DMS79 treated with DMSO at 0.1 percent for 48 hours (cell line): Measurements from ENCODE around the gene SFRP2.

Experiments
- DNase-seq: peaks from one replicate; lab custom pipeline; 2025; lab: John Stamatoyannopoulos, UW

The SFRP2 gene, protein sequence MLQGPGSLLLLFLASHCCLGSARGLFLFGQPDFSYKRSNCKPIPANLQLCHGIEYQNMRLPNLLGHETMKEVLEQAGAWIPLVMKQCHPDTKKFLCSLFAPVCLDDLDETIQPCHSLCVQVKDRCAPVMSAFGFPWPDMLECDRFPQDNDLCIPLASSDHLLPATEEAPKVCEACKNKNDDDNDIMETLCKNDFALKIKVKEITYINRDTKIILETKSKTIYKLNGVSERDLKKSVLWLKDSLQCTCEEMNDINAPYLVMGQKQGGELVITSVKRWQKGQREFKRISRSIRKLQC

GRCh38 chr4:153788413-153789276 lies at the start of gene SFRP2:
TSS of gene SFRP2 (minus strand) at chr4:153789083. CDS start at chr4:153788835, 248 bp downstream.
- no peak for DNase-seq

DNA sequence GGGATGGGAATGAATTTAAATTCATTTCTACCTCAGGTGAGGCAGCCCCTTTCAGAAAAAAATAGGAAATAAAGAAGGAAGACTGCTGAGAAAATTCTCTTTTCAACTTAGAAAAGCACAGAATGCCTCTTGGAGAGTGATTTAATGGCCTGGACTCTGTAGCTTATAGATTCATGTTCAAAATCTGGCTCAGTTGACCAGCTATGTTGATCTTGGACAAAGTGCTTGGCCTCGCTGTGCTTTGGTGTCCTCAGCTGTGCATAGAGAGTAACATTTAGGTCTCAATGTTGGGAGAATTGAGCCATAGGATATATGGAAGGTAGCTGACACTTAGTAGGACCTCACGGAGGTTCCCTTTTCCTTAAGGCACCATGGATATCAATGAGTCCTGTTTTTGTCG lies 49.7 kb upstream of the SFRP2 start:
- DNase-seq, result no peak

- DNase-seq, result no peak
These were observed 46.0 kb upstream of the SFRP2 start for GRCh38 chr4:153834901-153835300.

DNA sequence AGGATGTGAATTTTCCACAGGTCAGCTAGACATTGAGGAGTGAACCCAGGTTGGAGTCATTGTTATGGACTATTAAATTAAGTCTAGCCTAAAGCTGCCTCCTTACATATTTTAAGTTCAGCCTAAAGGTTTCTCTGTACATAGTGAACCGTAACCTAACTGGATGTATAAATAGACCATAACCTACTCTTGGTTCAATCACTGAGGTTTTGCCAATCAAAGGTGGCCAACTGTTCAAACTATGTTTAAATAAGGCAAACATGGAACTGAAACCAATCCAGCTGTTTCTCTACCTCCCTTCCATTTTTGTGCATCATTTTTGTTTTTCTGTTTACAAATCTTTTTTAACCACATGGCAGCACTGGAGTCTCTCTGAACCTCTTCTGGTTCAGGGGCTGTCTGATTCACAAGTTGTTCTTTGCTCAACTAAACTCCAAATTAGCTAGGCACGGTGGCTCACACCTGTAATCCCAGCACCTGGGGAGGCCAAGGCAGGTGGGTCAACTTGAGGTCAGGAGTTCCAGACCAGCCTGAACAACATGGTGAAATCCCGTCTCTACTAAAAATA lies 43.9 kb upstream of the SFRP2 start:
- DNase-seq, result no peak

DNA sequence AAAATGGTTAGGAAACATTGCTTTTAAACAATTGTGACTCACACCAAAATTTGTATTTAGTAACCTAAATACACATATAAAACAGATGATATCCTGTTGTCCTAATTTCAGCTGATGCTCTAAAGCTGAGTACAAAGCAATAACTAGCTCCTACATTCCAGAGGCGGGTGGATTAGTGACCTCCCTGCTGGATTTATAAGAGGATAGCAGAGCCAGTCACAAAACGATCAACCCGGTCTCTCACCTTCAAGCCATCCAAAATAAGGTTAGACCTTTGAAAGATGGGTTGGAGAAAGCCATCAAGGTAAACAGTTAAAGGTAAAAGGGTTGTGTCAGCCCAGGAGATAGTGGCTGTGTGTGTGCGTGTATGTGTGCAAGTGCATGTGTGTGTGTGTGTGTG lies 43.2 kb upstream of the SFRP2 start:
- DNase-seq, result no peak

- DNase-seq, result no peak
These were observed 42.4 kb upstream of the SFRP2 start for GRCh38 chr4:153831245-153831644.

GRCh38 chr4:153825691-153826090 lies 36.8 kb upstream of the SFRP2 start:
- no peak for DNase-seq

- DNase-seq, result no peak
These were observed 36.2 kb upstream of the SFRP2 start for GRCh38 chr4:153825126-153825525.

- no peak for DNase-seq
These were observed 35.6 kb upstream of the SFRP2 start for GRCh38 chr4:153824501-153824900.

GRCh38 chr4:153823483-153823882 lies 34.6 kb upstream of the SFRP2 start:
- no peak for DNase-seq

- no peak for DNase-seq
These were observed 33.4 kb upstream of the SFRP2 start for GRCh38 chr4:153822316-153822715.

DNA sequence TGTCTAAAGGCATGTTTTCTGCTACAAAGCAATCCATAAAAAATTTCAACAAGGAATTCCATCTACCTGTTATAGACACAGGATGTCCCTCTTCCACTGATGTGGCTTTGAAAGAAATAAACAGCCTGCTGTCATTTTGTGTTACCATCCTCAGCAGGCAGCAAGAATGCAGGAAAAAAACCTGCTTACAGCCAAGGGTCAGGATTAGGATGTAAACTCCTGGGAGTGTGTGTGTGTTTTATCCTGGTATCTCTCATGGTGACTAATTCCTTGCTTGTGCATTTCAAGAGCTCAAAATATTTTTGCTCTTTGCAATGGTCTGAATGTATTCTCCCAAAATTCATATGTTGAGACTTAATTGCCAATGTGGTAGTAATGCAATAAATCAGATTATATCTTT lies 28.6 kb upstream of the SFRP2 start:
- DNase-seq, result no peak

- no peak for DNase-seq
These were observed 27.7 kb upstream of the SFRP2 start for GRCh38 chr4:153816542-153816941.

- no peak for DNase-seq
These were observed 25.9 kb upstream of the SFRP2 start for GRCh38 chr4:153814789-153815188.

DNA sequence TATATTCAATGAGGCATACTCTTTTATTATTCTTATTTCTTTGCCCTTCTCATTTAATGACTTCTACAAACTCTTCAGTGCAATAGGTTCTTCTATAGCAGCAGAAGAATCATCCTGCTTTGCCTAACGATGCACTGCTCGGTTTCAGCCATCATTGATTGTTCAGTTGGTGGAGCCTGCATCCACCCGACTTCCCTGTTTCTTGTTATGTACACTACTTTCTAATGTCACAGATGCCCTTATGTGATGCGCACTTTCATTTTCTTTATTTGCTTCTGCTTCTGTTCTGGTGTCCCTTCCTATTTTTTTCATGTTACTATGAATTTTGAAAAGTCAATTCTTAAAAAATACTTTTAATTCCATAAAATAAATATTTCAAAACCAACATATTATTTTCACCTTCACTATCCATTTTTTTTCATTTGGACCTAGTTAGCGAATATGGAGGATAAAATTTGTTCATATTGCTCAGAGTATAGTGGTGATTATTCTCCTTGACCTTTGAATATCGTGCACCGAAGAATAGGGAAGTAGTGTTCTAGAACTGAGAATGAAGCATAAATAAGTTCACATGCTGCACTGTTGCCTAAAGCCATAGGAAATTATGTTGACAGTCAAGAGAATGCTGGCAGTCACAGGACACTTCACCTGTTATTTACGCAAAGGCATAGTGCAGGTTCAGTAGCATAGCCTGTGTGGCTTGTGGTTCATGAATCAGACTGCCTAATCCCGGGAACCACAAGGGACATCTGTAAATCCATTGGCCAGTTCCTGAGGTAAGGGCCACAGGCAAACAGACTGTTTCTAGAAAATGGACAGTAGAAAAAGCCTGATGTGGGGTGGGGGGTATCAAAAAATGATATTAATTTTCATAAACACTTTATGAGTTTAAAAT lies 21.3 kb upstream of the SFRP2 start:
- DNase-seq, result no peak

- DNase-seq, result no peak
These were observed 20.4 kb upstream of the SFRP2 start for GRCh38 chr4:153809307-153809706.

DNA sequence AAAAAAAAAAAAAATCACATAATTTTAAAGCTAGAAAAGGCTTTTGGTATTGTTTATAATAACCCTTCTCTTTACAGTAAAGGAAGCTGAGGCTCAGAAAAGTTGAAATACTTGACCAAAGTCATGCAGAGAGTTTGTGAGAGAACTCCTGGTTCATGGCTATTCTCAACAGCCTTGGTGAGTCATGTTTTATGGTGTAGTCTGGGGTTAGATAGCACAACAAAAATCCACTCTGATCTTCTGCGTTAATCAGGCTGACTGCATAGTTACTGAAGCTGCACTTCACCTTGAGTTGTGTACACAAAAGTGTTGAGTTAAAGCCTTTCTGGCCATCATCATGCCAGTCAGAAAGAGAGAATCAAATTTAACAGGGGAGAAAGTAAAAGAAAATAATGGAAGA lies 19.3 kb upstream of the SFRP2 start:
- no peak for DNase-seq

DNA sequence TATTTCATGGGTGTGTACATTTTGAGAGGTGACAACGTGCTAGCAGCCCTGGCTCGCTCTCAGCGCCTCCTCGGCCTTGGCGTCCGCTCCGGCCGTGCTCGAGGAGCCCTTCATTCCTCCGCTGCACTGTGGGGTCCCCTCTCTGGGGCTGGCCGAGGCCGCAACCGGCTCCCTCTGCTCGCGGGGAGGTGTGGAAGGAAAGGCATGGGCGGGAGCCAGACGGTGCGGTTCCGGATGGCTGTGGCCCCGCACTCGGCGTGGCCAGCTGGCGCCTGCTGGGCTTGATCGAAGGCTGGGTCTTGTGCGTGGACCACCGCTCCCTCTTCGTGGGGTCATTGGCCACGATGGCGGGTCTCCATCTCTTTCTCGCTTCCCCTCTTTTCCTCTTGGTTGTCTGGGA lies 17.2 kb upstream of the SFRP2 start:
- no peak for DNase-seq

- no peak for DNase-seq
These were observed 15.8 kb upstream of the SFRP2 start for GRCh38 chr4:153804722-153805121.

- no peak for DNase-seq
These were observed 10.8 kb upstream of the SFRP2 start for GRCh38 chr4:153799694-153800074.

DNA sequence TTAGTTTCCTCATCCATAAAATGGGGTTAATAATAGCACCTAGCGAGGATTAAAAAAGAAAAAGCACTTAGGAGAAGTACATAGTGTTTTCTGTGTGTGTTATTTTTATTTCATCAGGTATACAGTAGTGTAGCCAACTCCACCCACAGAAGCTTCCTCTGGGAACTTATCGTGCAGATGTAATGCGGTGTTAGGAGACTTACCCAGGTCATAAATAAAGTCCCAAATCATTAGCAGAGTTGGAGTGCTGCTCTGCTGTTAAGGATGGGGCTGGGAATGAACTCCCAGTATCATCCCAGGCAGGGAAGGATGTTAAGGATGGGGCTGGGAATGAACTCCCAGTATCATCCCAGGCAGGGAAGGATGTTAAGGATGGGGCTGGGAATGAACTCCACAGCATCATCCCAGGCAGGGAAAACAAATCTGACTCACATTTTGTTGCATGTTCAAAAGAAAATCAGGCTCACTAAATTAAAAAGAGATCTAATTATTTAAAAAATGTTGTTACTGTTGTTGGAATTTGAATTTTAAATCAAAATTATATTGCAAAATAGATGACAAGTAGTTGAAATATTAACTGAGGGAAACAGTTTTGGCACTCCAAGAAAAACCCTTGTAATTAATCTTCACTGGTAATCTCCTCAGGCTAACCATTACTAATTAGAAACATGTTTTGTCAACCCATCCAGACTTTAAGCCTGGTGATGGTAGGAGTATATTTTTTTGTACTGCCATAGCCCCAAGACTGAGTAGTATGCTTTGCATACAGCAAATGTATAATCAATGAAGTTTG lies 10.2 kb upstream of the SFRP2 start:
- DNase-seq, result no peak
